NCI-H1436 (cell line): ENCODE results near the gene SDC1.
"Not testable (repeated sequence)": the region's sequence is repeated elsewhere in the genome, so short reads cannot be mapped to it uniquely, and the experiment has no call there.

Experiments used
- DNase-seq: peaks from one replicate; lab custom pipeline; 2025; lab: John Stamatoyannopoulos, UW

The SDC1 gene

DNA sequence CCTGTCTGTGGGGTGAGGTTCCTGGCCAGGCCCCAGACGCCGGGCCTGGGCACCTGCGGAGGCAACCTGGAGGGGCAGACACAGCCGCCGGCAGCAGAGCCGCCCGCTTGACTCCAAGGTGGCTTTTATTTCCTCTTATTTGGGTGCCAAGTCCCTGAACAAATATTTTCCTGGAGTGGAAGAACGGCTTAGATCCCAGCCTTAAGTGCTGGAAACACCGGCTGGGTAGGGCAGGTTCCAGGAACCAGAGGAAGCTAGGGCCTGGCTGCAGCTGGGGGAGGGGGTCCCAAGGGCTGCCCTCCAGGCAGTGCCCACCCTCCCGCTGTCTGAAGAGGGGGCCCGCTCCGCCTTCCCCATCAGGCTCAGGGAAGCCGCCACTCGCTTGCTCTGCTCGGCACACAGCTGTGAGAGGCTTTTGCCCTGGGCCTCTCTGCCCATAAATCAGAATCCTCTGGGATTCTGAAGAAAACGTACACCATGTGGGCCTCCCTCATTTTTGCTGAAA lies 28.2 kb downstream of the SDC1 start:
- no peak for DNase-seq

DNA sequence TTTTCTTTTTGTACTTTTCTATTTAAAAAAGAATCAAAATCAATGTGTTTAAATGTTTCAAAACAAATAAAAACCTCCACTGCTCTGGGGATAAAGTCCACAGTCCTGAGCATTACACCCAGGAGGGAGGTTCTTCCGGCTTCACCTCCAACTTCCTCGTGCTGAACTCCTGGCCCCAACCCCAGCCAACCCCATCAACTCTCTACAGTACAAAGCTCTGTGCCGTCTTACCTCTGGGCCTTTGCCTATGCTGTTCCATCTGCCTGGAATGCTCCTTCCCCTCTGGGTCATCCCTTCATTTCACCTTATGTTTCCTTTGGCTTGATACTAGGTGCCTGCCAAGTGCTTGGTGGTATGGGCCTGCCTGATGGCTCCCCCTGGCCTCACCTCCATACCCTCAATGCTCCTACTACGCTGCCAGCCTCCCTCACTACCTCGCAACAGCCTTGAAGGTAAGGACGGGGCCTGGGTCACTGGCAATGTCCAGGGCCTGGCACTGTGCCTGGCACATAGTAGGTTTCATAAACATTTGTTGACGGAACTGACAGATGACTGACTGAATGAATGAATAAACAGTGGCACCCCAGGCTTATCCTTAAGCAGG lies 28.8 kb downstream of the SDC1 start:
- DNase-seq: no peak

DNA sequence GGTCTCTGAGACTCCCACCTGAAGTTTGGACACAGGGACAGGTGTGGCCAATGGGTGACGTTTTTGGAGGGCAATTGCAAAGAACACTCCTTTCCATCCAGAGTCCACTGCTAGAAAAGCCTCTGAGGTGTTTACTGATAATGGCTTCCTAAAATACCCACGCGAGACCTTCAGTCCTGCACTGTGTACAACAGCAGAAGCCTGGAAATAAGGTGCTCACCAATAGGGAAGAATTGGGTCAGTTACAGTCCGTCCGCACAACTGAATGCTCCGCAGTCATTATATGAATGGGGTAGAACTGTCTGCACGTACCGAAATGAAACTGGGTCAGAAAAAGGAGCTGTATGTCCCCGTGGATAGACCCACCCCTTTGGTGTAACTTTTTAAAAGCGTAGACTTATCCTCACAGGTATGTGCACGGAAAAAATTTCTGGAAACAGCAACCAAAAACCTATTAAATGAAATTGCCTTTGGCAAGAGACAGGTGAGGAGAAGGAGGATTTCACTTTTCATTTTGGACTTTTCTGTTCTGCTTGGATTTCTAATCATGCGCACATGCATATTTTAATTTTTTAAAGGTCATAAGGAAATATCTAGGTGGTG lies 29.4 kb downstream of the SDC1 start:
- no peak for DNase-seq

DNA sequence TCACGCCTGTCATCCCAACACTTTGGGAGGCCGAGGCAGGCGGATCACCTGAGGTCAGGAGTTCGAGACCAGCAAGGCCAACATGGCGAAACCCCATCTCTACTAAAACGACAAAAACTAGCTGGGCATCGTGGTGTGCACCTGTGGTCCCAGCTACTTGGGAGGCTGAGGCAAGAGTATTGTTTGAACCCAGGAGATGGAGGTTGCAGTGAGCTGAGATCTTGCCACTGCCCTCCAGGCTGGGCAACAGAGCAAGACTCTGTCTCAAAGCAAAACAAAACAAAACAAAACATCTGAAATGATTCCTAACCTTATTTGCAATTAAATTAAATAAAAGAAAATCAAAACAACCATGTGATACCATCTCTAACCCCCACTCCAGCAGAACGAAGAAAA lies 29.9 kb downstream of the SDC1 start:
- DNase-seq: not testable (repeated sequence)

DNA sequence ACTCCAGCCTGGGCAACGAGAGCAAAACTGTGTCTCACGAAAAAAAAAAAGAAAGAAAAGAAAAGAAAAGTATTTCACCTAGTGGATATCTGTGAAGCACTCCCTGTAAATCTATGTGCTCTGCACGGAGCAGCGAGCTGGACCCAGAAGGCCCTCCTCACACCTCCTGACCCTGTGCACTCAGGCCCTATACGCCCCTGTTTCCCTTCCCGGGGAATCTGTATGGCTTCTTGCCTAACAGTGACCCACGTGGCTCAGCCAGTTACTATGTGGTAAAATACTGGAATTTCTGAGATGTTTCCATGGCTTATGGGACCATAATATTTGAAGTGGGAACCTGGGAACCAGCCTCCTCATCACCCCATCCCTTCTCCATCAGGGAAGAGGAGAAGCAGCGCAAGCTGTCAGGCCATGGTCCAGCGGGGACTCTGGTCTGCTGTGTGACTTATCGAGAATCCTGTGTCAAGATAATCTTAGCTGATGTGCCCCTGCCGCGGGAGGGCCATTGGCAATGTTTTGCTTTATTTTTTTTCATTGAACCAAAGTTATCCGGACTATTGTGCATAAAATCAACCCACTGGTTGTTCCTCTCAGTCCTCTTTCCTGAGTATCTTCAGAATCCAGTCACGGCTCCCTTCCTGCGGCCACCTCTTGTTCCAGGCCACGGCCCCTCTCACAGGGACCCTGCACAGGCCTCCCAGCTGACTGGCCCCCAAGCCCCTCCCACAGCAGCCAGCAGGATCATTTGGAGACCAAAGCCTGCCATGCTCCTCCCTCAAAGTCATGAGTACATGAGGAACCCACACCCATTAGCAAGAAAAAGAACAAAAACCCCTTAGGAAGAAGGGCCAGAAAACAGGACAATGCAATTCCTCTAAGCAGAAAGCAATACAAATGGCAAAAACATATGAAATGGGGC lies 30.6 kb downstream of the SDC1 start:
- no peak for DNase-seq

DNA sequence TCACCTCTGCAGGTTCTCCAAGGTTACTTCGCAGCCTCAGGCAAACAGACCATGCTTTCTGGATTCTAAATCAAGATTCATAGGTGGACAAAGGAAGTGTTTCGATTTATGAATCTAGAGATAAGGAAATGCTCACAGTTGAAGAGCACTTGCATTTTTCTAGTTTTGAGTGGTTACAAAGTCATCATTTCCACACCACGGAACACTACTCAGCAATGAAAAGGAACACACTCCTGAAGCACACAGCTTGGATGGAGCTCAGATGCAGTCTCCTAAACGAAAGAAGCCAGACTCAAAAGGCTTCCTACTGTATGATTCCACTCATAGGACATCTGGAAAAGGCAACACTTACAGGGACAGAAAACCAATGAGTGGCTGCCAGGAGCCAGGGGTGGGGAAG lies 31.7 kb downstream of the SDC1 start:
- DNase-seq: no peak

DNA sequence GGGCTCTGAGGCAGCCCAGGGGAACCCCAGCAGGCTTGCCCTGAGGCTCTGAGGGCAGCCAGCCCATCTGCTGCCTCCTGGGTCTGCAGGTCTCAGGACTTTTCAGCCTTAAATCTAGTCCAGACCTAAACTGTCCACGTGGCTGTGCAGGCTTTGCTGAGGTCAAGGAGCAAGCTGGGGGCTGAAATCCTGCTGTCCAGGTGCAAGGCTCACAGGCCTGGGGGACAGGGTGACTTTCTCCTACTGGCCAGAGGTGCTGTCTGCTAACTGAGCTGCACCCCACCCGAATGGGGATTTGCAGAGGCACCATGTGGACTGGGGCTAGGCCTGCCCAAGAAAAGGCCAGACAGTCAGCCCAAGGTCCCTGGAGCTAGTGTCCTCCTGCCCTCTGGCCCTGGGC lies 32.1 kb downstream of the SDC1 start:
- no peak for DNase-seq

DNA sequence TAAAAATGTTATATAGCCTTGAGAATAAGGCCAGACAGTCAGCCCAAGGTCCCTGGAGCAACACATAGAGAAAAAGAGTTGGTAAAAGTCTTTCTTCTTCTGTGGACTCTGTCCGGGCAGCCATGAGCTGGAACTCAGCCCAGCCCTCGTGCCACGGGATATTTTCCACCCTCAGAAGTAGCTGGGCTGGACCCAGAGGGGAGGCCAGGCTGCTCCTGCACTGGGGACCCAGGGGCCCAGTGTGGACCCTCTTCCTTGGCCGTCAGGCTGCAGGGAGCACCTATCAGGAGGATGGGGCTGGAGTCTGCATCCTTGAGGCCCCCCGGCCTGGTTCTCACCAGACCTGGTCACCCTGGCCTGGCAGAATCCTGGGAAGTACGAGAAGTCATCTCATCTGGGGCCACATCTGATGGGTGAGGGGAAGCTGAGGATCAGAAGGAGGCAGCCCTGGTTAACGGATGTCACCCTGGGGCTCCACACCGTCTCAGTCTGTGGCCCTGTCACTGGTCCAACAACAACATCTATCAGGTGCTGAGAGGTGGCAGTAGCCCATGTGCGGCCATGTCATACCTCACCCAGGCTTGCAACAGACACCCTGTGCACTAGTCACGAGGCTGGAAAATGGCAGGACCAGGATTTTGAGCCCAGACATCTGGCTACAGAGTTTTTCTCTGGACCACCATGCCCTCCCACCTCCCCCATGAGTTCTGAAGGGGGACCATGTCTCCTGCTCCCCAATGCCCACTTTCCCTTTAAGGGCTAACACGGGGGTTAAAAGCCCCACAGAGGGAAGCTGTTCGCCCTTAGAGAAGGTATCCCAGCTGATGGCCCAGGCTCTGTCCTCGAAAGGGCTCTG lies 33.0 kb downstream of the SDC1 start:
- no peak for DNase-seq

DNA sequence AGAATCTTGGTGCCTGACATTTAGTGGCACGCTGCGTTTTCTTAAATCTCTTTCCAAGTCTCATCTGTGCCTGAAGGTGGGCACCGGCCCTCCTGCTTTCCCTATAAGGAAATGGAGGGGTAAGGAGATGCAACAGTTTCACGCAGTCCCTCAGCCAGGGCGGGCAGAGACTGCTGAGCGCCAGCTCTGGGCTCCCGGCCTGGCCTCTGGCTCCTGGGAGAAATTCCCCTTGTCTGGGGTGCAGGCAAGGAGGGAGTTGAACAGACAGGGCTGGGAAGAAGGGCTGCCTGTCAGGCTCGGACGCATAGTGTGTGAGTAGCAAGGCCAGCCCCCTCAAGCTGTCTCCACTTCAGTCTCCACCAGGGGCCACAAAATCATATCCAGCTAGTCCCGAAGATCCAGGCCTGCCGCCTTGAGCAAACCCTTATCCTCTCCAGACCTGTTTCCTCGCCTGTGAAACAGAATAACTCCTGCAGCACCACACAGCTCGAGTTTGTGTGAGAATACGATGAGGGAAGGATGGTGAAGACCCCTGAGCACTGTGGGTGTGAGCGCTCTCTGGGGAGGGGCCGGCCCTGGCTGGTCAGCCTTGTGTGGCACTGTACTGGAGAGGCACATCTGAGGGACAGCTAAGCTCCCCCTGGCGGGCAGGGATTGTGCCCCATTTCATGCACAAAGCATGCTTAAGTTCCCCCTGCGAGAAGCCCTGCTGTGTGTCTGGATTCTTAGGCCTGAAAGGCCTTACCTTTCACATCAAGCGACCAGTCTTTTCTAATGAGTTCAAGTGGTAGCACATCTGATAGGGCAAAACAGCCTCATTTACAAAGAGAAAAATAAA lies 33.8 kb downstream of the SDC1 start:
- no peak for DNase-seq

DNA sequence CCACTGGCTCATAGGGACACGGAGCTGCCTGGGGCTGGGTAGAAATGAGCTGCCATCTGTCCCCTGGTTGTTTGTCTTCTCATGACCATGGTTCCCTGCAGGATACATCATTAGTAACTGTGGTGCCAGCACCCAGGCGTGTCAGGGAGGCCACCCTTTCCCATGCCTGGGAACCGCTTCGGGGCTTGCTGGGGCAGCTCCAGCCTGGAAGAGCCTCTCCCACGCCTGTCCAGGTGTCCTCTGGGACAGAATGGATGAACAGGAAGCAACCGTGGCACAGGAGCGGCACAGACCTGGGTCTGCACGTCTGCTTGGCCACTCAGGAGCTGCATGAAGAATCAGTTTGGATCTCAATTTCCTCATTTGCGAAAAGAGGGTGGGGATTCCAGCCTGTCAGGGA lies 34.8 kb downstream of the SDC1 start:
- DNase-seq: no peak

DNA sequence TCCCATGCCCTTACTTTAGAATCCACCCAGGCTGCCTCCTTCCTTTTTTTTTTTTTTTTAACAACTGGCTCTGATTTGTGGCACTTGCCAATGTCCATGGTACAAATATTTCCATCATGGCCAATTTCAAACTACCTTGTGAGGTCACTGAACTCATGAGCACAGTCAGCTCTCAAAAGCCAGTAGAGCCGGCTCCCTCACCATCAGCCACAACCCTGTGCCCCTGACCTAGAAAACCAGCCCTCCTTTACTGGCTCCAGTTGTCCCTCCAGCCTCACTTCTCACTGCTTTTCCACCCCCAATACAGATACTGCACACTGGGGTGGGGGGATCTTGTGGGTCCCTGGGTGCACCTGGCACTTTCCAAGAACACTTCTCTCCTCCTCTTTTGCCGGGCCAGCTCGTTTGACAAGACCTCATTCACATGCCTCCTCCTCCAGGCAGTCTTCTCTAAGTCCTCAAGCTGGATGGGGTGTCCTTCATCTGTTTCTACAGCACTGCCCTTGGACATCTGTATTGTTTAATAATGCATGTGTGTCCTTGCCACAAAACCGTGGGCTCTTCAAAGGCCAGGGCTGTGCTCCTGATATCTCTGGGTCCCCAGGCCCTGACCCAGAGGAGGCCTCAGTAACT lies 35.5 kb downstream of the SDC1 start:
- DNase-seq: no peak

DNA sequence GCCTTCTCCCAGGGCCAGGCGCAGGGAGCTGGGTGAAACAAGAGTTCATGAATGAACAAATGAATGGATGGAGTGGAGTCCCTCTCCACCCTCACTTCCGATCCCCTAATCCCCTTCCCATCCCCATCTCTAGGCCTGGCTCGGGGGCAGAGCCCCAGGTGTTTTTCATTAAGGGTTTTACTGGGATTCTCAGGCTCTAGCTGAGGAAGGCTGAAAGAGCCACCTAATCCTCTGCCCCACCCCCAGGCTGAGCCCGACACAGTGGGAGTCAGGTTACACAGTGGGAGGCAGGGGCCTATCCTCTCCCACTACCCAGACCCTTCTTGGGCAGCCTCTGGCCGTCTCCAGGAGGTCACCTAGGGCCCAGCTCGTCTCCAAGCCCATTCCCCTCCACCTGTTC lies 36.1 kb downstream of the SDC1 start:
- no peak for DNase-seq

DNA sequence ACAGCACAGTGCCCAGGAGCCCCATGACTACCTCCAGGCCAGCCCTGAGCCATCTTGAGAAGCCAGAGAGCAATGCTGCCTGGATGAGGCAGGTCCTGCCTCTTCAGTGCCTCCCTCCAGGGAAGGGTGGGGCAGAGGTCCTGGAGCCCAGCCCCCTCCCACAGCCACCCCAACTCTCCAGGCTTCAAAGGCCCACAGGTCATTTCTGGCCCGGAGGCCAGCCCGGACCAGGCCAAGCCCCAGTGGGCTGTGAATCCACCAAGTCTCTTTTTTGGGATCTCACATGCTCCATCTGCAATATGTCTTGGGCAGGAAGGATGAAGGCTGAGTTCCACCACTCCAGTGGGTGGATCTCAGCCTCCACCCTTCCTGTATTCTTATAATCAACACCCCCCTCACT lies 36.7 kb downstream of the SDC1 start:
- DNase-seq: no peak

DNA sequence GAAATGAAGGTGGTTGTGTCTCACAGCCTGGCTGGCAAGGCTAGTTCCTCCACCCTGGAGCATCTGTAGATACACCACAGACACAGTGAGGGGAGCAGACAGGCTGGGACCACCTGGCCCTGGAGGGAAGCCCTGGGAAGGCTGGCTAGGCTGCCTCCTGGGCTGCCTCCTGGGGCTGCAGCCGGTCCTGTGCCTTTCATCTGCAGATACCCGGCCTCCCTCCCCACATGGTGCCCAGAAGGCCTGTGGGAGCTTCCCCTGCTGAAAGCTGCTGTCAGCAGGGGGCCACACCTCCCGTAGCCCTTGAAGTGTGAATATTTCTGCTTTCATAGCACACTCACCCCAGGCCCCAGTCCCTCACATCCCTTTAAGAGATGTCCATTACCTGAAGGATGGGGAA lies 37.6 kb downstream of the SDC1 start:
- no peak for DNase-seq

DNA sequence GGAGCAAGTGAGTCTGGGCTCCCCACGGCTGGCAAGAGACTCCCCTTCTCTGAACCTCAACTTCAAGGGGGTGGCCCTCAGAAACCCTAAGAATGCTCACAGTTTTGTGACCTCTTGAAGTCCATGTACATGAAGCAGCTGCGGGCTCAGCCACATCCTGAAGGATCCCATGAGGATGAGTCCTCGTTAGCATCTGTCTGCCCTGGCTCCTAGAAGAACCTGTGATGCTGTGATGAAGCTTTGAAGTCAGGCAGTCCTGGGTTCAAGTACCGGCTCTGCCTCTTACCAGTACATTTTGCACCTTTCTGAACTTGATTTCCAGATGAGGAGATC lies 38.1 kb downstream of the SDC1 start:
- no peak for DNase-seq

DNA sequence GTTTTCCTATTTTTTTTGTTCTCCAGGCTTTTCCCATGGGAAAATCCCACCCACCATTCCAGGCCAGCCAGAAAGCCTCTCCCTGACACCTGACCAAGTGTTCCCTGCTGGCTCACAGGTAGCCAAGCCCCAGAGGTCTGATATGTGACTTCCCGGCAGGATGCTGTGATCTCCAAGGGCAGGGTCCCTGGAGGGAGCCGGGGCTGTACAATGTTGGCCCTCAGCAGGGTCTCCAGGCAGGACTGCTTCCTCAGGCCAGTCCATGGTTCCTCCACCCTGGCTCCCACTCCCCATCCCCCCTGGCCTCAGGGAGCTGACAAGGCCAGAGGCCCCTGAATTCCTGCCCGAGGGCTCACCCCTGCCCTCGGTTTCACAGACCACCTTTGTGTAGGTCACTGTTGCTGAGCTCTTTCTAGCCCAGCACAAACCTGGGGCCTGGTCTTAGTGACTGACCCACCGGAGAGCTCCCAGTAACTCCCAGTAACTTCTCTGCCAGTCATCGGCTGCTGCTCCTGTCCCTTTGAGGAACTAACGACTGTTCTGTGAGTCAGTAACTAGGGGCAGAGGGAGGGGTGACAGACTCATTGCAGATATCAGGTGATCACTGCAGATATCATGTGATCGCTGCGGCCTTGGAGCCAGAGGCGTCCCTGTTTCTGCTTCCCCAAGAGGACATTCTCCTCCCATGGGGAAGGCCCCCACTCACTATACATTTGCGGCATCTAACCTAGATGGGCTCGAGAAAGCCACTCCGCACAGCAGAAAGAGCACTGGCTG lies 38.7 kb downstream of the SDC1 start:
- no peak for DNase-seq

DNA sequence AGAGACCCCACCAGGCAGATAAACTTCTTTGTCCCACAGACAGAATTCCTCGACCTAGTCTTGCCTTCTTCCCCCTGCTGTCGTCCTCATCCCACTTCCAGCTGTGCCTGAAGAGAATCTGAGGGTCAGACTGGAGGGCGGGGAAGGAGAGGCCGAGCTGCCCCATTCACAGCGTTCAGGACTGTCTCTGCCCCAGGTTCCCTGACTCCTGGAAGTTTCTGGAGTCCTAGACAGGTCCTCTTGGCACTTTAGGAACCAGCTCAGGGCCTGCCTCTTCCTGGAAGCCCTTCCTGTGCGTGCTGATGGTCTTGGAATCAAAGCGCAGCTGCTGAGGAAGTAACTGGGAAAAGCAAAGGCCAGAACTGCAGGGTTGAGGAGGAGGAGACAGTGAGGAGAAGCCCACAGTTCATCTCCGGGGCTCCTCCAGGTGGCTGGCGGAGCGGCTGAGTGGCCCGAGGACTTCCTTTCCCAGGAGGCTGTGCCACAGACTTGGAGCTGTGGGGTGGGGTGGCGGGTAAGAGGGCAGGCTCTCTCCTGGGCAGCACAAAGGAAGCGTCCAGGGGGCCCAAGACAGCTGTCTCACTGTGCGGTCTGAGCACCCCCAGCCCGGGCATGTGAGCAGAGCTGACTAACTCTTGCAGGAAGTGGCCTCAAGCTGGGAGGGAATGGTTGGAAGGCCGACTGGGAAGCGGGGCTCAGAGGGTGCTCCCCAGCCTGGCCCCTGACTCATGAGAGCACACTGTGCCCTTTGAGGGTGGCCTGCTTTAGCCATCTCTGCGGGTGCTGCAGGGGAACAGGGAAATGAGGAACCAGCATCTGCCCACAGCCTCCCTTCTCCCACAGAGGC lies 39.5 kb downstream of the SDC1 start:
- no peak for DNase-seq

DNA sequence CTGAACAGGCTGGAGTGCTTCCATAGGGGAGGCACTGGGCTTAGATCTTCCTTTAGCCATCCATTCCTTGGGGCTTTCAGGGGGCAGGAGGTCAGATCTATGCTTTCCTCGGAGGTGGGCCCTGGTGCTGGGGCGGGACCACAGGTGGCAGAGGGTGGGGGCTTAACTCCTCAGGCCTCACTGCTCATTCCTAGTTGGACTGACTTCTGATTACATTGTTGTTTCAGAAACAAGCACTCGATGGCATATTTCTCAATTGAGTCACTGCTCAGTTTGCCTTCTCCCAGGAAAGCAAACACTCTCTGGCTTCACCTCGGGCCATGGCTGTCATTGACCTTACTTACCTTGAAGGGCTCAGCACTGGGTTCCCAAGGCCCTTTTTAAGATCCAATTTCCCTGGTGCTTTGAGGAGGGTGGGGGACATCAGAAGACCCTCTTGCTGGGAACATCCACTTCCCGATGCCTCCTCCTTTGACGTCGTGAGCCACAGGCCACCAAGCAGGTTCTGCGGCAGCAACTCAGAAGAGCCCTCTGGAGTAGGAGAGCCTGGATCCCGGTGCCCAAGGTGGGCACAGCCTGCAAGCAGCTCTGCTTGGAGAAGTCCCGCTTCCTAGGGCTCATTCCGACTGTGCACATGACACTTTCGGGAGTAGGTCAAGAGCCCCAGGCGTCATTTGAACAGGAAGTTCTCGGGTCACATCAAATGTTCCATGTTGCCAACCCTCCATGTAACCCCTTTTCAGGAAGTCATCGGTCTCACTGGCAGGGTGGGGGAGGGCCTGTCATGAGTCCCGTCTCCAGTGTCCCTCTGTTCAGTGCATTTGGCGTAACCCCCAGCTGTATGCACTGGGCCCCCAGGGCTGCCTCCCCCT lies 40.6 kb downstream of the SDC1 start:
- DNase-seq: no peak
